Lung (tissue), 12 donors: ENCODE measurements around the gene PTPN13. TPM values are rescaled to one million over a fixed set of nuclear protein-coding genes. Genes with fewer than 3 reads are reported as not detected.

Experiments used
- ATAC-seq: fragments of 200-7000 bp; cut with Tn5 transposase; one replicate; pipeline ENCODE4 v1.9.1; 2020; ENCODE audit warnings: moderate number of reproducible peaks; ENCODE audit not compliant: insufficient read depth, low FRiP score
- DNase-seq, 3 donors: peaks; one replicate each; pipeline ENCODE4 v3.0.0-alpha.2; 2013 to 2017
- H3K27ac ChIP-seq, 2 donors: one replicate each; pipeline ENCODE4 v1.5.1; 2013; ENCODE audit warnings: mild to moderate bottlenecking in 2 of 2, moderate library complexity in 2 of 2, control low read depth in 1 of 2, inconsistent platforms in 1 of 2, low read depth in 1 of 2, low read length in 1 of 2
- H3K27me3 ChIP-seq, 3 donors: one replicate each; pipeline ENCODE4 v1.5.1; 2013; ENCODE audit warnings: low read length in 2 of 3; ENCODE audit not compliant: control insufficient read depth in 3 of 3, insufficient read depth in 3 of 3
- H3K36me3 ChIP-seq, 4 donors: one replicate each; pipeline ENCODE4 v1.5.1; 2013; ENCODE audit warnings: low read length in 4 of 4, mild to moderate bottlenecking in 1 of 4, moderate library complexity in 1 of 4; ENCODE audit not compliant: control insufficient read depth in 4 of 4, insufficient read depth in 4 of 4
- H3K4me1 ChIP-seq, 5 donors: one replicate each; pipeline ENCODE4 v1.5.1; 2013; ENCODE audit warnings: low read length in 5 of 5, mild to moderate bottlenecking in 2 of 5, moderate library complexity in 1 of 5; ENCODE audit not compliant: control insufficient read depth in 5 of 5, insufficient read depth in 5 of 5
- H3K4me3 ChIP-seq: one replicate; pipeline ENCODE4 v1.5.1; 2013; ENCODE audit warnings: mild to moderate bottlenecking, control low read depth, moderate library complexity
- H3K9ac ChIP-seq, 2 donors: one replicate each; pipeline ENCODE4 v1.5.1; 2013; ENCODE audit warnings: low read length in 2 of 2, control low read depth in 1 of 2; ENCODE audit not compliant: insufficient read depth in 1 of 2
- H3K9me3 ChIP-seq, 4 donors: one replicate each; pipeline ENCODE4 v1.5.1; 2013; ENCODE audit warnings: low read length in 3 of 4, mild to moderate bottlenecking in 1 of 4, moderate library complexity in 1 of 4; ENCODE audit not compliant: control insufficient read depth in 4 of 4, insufficient read depth in 3 of 4
- CTCF ChIP-seq: IDR thresholded peaks from 2 replicates; pipeline ENCODE4 v1.5.1; 2012; ENCODE audit warnings: mild to moderate bottlenecking; ENCODE audit errors: control extremely low read depth, extremely low read depth
- WGBS, 2 donors: extraction: QIAGEN DNeasy Blood & Tissue Kit; methylation state at CpG; one replicate each; pipeline ENCODE4 v1.1.7; 2013; 5-methylcytosine and 5-hydroxymethylcytosine counted together
- polyA plus RNA-seq, 2 donors: library from polyadenylated mRNA; stranded (reverse); fragments of 200-250 nt; gene quantifications; one replicate each; pipeline ENCODE4 v1.2.1, GENCODE V29; 2013
- total RNA-seq, 2 donors: library from RNA; depleted of rRNA in 1 of 2; stranded (reverse); fragments of >200 nt in 1 of 2; gene quantifications; one replicate each; pipeline ENCODE4 v1.2.1, GENCODE V29; 2014 to 2021
- donor health status: control.
- donor health status: control.
- donor health status: Bipolar disorder and iron deficiency.
- donor health status: healthy.
- donor health status: DM: yes; HTN: yes; CAD: no.

The PTPN13 gene
- total and polyA plus RNA-seq, 4 donors: 8.3 to 95.0 (median 47.9) TPM

- WGBS, 2 donors: 60 to 87% methylated on average over 3 of the region's 3 CpGs
- Histone ChIP-seq H3K27me3 (no peaks in the 10 kb centered on the region), H3K9me3 (no peaks in the 10 kb centered on the region), H3K4me3 (no peak overlapping the region), H3K4me1 (no peaks in the 10 kb centered on the region), H3K36me3 (peaks cover 0 to 12% (median 4%) of the 10 kb centered on the region in 4 donors), H3K9ac (no peak overlapping the region), H3K27ac (no peak overlapping the region)
- no peak for TF ChIP-seq CTCF
- ATAC-seq (no peak), DNase-seq (no peak)
These were observed 163.4 kb downstream of the PTPN13 start for GRCh38 chr4:86757468-86757867.

DNA sequence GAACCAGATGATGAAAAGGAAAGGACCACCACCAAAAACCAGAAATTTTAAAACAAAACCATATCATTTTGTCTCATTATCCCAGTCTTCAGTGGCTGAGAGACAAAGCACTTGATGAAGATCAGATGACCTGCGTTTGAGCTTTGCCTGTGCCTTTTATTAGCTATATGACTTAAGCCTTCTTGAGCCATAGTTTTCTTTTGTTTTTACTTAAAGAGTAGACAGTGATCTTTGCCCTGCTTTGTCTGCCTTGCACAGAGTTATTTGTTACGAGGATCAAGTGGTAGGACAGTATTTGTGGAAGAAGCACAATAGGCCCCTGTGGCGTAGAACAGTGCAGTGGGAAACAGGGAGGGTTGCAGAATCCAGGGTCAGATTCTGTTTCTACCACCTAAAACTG, 165.2 kb downstream of the PTPN13 start:
- DNase-seq (no peak), ATAC-seq (no peak)
- 88 to 94% methylated on average over 3 of the region's 3 CpGs for WGBS, 2 donors
- no peak overlapping the region for H3K27ac ChIP-seq
- no peaks in the 10 kb centered on the region for H3K9me3 ChIP-seq
- no peaks in the 10 kb centered on the region for H3K4me1 ChIP-seq
- TF ChIP-seq CTCF: no peak
- no peak overlapping the region for H3K9ac ChIP-seq
- H3K4me3 ChIP-seq: no peak overlapping the region
- H3K27me3 ChIP-seq: no peaks in the 10 kb centered on the region
- H3K36me3 ChIP-seq: peaks cover 0 to 18% (median 9%) of the 10 kb centered on the region in 4 donors

- Histone ChIP-seq H3K9me3 (no peaks in the 10 kb centered on the region), H3K4me1 (no peaks in the 10 kb centered on the region), H3K9ac (no peak overlapping the region), H3K4me3 (no peak overlapping the region), H3K36me3 (peaks cover 0 to 28% (median 11%) of the 10 kb centered on the region in 4 donors), H3K27ac (no peak overlapping the region), H3K27me3 (no peaks in the 10 kb centered on the region)
- DNase-seq (no peak), ATAC-seq (no peak)
- 92 to 93% methylated on average over 5 of the region's 5 CpGs for WGBS, 2 donors
- no peak for TF ChIP-seq CTCF
These were observed 168.5 kb downstream of the PTPN13 start for GRCh38 chr4:86762649-86763048.

DNA sequence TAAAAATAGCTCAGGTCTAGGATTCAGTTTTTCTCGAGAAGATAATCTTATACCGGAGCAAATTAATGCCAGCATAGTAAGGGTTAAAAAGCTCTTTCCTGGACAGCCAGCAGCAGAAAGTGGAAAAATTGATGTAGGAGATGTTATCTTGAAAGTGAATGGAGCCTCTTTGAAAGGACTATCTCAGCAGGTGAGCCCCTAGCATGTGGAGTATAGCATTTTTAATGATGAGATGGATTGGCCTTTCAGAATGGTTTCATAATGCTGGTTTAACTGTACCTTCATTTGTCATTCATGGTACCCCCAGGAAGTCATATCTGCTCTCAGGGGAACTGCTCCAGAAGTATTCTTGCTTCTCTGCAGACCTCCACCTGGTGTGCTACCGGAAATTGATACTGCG, 175.7 kb downstream of the PTPN13 start:
- Histone ChIP-seq H3K27me3 (no peaks in the 10 kb centered on the region), H3K9ac (no peak overlapping the region), H3K9me3 (no peaks in the 10 kb centered on the region), H3K27ac (no peak overlapping the region), H3K4me3 (no peak overlapping the region), H3K36me3 (peaks cover 0 to 32% (median 6%) of the 10 kb centered on the region in 4 donors), H3K4me1 (no peaks in the 10 kb centered on the region)
- no peak for TF ChIP-seq CTCF
- ATAC-seq (no peak), DNase-seq (no peak)
- 97 to 99% methylated on average over 4 of the region's 4 CpGs for WGBS, 2 donors
